ENCODE data around the gene EPS8L3.
"Not testable (repeated sequence)": the region's sequence is repeated elsewhere in the genome, so short reads cannot be mapped to it uniquely, and the experiment has no call there.

EPS8L3 gene

GRCh38 chr1:109708949-109709348 lies 54.8 kb downstream of the EPS8L3 start:
- H3K4me3 ChIP-seq; H3K27ac ChIP-seq; DNase-seq (ENCODE audit: low spot score): not testable (repeated sequence)

- Histone ChIP-seq H3K27ac (no peak overlapping the region), H3K4me3 (no peak overlapping the region)
- no peak for DNase-seq (ENCODE audit: low spot score)
- TF ChIP-seq CTCF (IDR thresholded peaks at IDR 0.05) = no peak
Observed at GRCh38 chr1:109705411-109705810, 58.3 kb downstream of the EPS8L3 start.

GRCh38 chr1:109704173-109704572 lies 59.5 kb downstream of the EPS8L3 start:
- Histone ChIP-seq H3K27ac (no peak overlapping the region), H3K4me3 (no peak overlapping the region)
- DNase-seq (ENCODE audit: low spot score) = no peak
- no peak for TF ChIP-seq CTCF (IDR thresholded peaks at IDR 0.05)

- H3K27ac ChIP-seq; H3K4me3 ChIP-seq; DNase-seq (ENCODE audit: low spot score): not testable (repeated sequence)
Observed at GRCh38 chr1:109702940-109703339, 60.8 kb downstream of the EPS8L3 start.

Data from coronary artery (tissue), 2 donors.